ENCODE data around the gene SPANXA1. TPM values are rescaled to one million over a fixed set of nuclear protein-coding genes. Genes with fewer than 3 reads are reported as not detected.

The SPANXA1 gene
- total and polyA plus RNA-seq, 2 of the 13 experiments (the other 11 are each of a cell fraction or from before 2014, with no cell fraction given): not detected

- TF ChIP-seq STAT6 (CRISPR knock-in tag; IDR thresholded peaks at IDR 0.05; ENCODE audit: borderline replicate concordance) (no peak), CEBPG (CRISPR knock-in tag; IDR thresholded peaks at IDR 0.05) (no peak), ATF7-NPFF (CRISPR knock-in tag; IDR thresholded peaks at IDR 0.05; ENCODE audit: low read depth) (no peak), BCL3 (CRISPR knock-in tag; IDR thresholded peaks at IDR 0.05) (no peak), SIX4 (CRISPR knock-in tag; IDR thresholded peaks at IDR 0.05) (no peak)
- TF ChIP-seq, protein P1, sequence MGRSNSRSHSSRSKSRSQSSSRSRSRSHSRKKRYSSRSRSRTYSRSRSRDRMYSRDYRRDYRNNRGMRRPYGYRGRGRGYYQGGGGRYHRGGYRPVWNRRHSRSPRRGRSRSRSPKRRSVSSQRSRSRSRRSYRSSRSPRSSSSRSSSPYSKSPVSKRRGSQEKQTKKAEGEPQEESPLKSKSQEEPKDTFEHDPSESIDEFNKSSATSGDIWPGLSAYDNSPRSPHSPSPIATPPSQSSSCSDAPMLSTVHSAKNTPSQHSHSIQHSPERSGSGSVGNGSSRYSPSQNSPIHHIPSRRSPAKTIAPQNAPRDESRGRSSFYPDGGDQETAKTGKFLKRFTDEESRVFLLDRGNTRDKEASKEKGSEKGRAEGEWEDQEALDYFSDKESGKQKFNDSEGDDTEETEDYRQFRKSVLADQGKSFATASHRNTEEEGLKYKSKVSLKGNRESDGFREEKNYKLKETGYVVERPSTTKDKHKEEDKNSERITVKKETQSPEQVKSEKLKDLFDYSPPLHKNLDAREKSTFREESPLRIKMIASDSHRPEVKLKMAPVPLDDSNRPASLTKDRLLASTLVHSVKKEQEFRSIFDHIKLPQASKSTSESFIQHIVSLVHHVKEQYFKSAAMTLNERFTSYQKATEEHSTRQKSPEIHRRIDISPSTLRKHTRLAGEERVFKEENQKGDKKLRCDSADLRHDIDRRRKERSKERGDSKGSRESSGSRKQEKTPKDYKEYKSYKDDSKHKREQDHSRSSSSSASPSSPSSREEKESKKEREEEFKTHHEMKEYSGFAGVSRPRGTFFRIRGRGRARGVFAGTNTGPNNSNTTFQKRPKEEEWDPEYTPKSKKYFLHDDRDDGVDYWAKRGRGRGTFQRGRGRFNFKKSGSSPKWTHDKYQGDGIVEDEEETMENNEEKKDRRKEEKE (IDR thresholded peaks at IDR 0.05): no peak
- TF ChIP-seq, protein P2, sequence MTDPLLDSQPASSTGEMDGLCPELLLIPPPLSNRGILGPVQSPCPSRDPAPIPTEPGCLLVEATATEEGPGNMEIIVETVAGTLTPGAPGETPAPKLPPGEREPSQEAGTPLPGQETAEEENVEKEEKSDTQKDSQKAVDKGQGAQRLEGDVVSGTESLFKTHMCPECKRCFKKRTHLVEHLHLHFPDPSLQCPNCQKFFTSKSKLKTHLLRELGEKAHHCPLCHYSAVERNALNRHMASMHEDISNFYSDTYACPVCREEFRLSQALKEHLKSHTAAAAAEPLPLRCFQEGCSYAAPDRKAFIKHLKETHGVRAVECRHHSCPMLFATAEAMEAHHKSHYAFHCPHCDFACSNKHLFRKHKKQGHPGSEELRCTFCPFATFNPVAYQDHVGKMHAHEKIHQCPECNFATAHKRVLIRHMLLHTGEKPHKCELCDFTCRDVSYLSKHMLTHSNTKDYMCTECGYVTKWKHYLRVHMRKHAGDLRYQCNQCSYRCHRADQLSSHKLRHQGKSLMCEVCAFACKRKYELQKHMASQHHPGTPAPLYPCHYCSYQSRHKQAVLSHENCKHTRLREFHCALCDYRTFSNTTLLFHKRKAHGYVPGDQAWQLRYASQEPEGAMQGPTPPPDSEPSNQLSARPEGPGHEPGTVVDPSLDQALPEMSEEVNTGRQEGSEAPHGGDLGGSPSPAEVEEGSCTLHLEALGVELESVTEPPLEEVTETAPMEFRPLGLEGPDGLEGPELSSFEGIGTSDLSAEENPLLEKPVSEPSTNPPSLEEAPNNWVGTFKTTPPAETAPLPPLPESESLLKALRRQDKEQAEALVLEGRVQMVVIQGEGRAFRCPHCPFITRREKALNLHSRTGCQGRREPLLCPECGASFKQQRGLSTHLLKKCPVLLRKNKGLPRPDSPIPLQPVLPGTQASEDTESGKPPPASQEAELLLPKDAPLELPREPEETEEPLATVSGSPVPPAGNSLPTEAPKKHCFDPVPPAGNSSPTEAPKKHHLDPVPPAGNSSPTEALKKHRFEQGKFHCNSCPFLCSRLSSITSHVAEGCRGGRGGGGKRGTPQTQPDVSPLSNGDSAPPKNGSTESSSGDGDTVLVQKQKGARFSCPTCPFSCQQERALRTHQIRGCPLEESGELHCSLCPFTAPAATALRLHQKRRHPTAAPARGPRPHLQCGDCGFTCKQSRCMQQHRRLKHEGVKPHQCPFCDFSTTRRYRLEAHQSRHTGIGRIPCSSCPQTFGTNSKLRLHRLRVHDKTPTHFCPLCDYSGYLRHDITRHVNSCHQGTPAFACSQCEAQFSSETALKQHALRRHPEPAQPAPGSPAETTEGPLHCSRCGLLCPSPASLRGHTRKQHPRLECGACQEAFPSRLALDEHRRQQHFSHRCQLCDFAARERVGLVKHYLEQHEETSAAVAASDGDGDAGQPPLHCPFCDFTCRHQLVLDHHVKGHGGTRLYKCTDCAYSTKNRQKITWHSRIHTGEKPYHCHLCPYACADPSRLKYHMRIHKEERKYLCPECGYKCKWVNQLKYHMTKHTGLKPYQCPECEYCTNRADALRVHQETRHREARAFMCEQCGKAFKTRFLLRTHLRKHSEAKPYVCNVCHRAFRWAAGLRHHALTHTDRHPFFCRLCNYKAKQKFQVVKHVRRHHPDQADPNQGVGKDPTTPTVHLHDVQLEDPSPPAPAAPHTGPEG (CRISPR knock-in tag; IDR thresholded peaks at IDR 0.05): no peak
- TF ChIP-seq, protein P3, sequence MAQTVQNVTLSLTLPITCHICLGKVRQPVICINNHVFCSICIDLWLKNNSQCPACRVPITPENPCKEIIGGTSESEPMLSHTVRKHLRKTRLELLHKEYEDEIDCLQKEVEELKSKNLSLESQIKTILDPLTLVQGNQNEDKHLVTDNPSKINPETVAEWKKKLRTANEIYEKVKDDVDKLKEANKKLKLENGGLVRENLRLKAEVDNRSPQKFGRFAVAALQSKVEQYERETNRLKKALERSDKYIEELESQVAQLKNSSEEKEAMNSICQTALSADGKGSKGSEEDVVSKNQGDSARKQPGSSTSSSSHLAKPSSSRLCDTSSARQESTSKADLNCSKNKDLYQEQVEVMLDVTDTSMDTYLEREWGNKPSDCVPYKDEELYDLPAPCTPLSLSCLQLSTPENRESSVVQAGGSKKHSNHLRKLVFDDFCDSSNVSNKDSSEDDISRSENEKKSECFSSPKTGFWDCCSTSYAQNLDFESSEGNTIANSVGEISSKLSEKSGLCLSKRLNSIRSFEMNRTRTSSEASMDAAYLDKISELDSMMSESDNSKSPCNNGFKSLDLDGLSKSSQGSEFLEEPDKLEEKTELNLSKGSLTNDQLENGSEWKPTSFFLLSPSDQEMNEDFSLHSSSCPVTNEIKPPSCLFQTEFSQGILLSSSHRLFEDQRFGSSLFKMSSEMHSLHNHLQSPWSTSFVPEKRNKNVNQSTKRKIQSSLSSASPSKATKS (CRISPR knock-in tag; IDR thresholded peaks at IDR 0.05): no peak
Observed at GRCh38 chrX:141632124-141632523, 47.6 kb upstream of the SPANXA1 start (continued).
